Skeletal muscle cell (primary cell): ENCODE data around the gene GPR61.

ENCODE experiments used
- DNase-seq: peaks from one replicate; pipeline ENCODE4 v3.0.0-alpha.2; 2010; ENCODE audit warnings: low read depth
- H3K4me3 ChIP-seq: 2 replicates; pipeline ENCODE4 v1.5.1; 2011; ENCODE audit warnings: low read depth, mild to moderate bottlenecking, control low read depth, low read length, moderate library complexity

GPR61 gene

DNA sequence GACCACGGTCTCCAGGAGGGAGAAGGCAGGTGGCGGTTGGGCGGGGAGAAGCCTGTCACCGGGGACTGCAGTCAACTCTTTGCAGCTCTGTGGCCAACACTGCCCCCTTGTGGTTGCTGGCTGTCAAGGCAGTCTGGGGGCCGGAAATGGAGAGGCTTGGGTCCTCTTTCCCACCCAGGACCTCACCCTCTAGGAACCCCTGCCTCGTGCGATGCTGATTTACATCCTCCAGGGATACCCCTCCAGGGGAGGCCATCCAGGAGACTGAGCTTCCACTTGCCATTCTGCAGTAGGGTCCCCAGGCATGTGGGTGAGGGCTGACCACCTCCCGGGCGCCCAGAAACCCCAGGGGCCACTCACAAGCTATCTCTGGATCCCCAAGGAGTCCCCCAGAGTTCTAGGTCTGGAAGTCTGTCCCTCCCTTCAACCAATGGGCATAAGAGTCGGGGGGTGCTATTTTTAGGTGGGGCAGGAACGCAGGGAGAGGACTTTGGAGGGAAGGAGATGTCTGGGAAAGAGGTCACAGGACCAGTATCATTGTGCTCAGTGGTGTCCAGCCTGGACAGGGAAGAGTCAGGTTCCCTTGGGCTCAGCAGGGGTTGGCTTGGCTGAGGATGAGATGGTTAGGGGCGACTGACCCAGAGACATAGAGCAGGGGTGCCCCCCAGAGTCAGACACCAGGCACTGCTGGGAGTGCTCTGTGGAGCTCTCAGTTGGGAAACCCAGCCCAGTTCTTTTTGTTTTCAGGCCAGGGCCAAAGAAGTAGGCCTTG is 7.1 kb upstream of the GPR61 start:
- H3K4me3 ChIP-seq, result peak overlapping the region; percentile 8

GRCh38 chr1:109534307-109534858 is 5.3 kb upstream of the GPR61 start:
- DNase-seq, result no peak
- no peak overlapping the region for H3K4me3 ChIP-seq

More for the DNA sequence above, 7.1 kb upstream of the GPR61 start:
- no peak for DNase-seq

DNA sequence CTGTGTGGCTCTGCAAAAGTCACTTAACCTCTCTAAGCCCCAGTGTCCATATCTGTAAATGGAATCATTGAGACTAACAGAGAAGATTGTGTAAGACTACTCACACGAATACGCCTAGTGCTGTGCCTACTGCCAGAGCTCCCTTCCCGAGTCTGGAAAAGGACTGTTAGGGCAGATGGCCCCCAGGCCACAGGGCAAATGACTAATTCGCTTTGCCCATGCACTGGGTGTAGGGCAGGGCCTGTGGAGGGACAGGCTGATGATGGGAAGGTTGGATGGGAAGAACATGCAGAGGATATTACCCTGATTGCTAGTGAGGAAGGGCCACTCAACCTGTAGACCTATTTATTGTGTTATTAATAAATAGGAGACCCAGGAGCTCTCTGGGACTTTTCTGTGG is 4.2 kb upstream of the GPR61 start:
- no peak for DNase-seq
- no peak overlapping the region for H3K4me3 ChIP-seq

GRCh38 chr1:109535971-109536491 is 3.6 kb upstream of the GPR61 start:
- no peak overlapping the region for H3K4me3 ChIP-seq
- no peak for DNase-seq

- no peak for DNase-seq
- H3K4me3 ChIP-seq, result no peak overlapping the region
These were observed 2.1 kb upstream of the GPR61 start for GRCh38 chr1:109537450-109538178.

DNA sequence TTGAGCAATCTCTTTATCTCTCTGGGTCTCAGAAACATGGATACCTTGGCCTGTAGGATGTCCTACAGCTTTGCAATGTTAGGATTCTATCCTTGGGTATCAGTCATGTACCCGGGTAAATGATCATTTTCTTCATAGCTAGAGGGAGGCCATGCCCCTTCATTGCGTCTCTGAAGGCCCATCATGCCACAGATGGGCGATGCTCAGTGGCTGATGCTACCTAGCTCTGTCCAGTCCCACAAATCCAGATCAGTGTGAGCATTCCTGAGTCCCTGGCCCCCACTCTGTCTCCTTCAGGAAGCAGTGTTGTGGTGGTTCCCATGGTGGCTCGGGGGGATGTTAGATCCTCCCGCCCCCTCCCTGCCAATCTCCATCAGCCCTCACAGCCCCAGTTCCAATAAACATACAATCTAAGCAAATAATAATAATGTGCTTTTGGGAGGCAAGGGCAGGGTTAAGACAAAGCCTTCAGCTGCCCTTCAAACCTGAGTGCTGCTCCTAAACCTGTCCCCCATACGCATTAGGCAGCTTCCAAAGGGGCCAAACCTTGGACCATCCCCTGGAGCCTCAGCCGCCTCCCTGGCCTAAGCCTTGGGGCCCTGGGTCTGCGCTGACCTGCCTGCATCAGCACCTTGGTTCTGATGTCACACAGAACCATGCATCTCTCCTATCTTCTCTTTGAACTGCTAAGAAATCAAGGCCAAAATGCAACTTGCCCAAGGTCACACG is 681 bp upstream of the GPR61 start:
- no peak overlapping the region for H3K4me3 ChIP-seq
- no peak for DNase-seq

DNA sequence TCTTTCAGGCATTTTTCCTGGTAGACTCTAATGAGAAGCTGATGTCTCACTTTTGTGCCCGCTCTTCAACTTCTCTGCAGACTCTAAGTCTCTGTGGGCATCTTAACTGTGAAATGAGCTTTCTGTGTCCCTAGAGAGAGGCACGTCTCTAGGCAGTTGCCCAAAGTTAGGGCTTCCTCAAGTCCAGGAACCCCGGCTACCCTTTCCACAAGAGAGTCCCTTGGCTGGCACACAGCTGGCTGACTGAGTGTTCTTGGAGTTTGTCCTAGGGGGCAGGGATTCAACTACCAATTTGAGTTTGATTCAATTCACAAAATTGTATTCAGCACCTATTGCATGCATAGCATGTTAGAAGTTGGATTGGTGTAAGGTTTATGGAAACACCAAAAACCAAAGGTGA is 1.4 kb downstream of the GPR61 start:
- DNase-seq, result no peak
- H3K4me3 ChIP-seq, result no peak overlapping the region

GRCh38 chr1:109542657-109543056 is 3.0 kb downstream of the GPR61 start:
- no peak for DNase-seq
- H3K4me3 ChIP-seq, result no peak overlapping the region

GRCh38 chr1:109543283-109543987 is 3.8 kb downstream of the GPR61 start:
- H3K4me3 ChIP-seq, result no peak overlapping the region
- no peak for DNase-seq

DNA sequence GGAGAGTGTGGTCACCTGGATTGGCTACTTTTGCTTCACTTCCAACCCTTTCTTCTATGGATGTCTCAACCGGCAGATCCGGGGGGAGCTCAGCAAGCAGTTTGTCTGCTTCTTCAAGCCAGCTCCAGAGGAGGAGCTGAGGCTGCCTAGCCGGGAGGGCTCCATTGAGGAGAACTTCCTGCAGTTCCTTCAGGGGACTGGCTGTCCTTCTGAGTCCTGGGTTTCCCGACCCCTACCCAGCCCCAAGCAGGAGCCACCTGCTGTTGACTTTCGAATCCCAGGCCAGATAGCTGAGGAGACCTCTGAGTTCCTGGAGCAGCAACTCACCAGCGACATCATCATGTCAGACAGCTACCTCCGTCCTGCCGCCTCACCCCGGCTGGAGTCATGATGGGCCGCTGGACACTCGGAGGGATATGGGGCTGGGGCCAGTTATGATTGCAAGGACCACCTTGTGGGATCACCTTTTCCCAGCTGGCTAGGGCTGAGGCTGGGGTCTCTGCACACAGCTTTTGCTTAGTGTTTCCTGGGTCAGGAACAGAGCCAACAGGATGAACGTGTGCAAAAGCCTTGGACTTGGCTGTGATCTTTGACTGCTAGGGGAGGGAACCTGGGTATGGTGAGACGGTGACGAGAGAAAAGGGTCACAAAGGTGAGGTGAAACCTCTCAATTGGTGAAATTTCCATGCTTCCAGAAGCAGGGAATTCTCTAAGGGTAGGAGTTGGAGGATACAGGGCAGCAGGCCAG is 4.5 kb downstream of the GPR61 start:
- no peak for DNase-seq
- H3K4me3 ChIP-seq, result no peak overlapping the region

- H3K4me3 ChIP-seq, result peak overlapping the region; percentile 98
- DNase-seq, result peak; percentile 53
These were observed 6.8 kb downstream of the GPR61 start for GRCh38 chr1:109546311-109547109.

DNA sequence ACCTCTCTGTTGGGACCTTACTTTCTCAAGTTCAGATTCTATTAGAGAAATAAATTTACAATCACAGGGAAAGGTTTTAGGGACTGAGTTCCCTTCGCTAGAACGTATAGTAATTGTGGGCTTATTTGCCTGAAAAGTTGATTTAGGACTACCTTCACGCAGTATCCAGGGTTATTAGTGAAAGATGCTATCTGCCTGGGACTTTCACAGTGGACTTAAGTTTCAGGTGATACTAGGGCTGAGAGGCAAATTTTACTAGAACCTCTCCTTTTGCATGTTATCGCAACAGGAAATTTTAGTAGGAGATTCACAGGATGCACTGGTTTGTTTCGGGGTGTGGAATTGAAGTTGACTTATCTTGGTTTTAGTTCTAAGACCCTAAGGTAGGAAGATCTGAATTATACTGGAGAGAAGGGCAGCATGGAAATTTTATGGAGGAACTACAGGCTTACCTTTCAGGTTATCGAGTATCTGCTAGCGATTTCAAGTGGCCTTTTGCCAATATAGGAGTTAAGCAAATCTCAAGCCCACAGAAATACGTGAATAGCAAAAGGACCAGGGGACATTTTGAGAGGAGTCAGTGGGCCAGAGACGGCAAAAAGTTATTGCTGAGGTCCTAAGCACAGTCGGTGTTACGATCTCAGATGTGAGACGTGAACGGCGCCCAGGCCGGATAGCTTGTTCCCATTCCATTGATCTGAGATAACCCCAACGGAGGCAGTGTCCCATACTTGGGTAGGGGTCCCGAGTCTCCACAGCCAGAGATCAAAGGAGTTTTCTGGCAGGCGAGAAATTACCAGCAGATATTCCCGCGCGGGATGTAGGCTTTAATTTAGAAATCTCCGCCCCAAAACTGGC is 8.0 kb downstream of the GPR61 start:
- H3K4me3 ChIP-seq, result peak overlapping the region; percentile 98
- DNase-seq, result no peak

GRCh38 chr1:109548321-109549267 is 8.9 kb downstream of the GPR61 start, which contains the start of gene GNAI3:
Gene GNAI3 (plus strand): TSS chr1:109548615. CDS start chr1:109548721, 106 bp downstream.
- H3K4me3 ChIP-seq, result peak within 1 kb of the TSS; percentile 98
- DNase-seq, result peak; percentile 85

GRCh38 chr1:109556563-109556962 is 16.9 kb downstream of the GPR61 start:
- no peak overlapping the region for H3K4me3 ChIP-seq
- DNase-seq, result no peak

DNA sequence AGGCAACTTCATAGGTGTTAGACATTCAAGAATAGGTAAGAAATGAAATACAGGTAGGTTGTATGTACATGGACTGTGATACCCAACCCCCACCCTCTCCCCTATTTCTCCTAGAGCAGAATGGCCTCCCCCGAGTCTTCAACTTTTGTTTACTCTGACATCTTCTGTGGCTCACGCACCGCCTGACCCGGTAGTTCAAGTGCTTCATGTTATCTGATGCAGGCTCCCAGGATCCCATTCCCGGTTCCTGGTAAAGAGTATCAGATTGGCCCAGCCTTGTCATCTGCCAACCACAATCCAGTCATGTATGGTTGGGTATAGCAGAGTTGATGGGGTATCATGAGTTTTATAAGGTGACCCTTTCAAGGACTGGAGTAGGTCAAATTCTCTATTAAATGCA is 17.8 kb downstream of the GPR61 start:
- DNase-seq, result no peak
- H3K4me3 ChIP-seq, result no peak overlapping the region

- no peak overlapping the region for H3K4me3 ChIP-seq
- no peak for DNase-seq
These were observed 20.3 kb downstream of the GPR61 start for GRCh38 chr1:109559995-109560394.
